Epithelial cell of esophagus (primary cell): ENCODE data around the gene NDUFB11.

Source experiments
- DNase-seq: peaks from one replicate; pipeline ENCODE4 v3.0.0; 2010; ENCODE audit warnings: low read depth
- H3K4me3 ChIP-seq: 2 replicates; pipeline ENCODE4 v1.5.1; 2011; ENCODE audit warnings: mild to moderate bottlenecking, low read length, control low read depth
- CTCF ChIP-seq: IDR thresholded peaks from 2 replicates; pipeline ENCODE4 v1.5.1; 2011; ENCODE audit warnings: low read depth, mild to moderate bottlenecking, low read length, control low read depth, inconsistent platforms; ENCODE audit not compliant: insufficient read depth; ENCODE audit errors: missing control alignments

The NDUFB11 gene

GRCh38 chrX:47174846-47175587 lies 30.5 kb upstream of the NDUFB11 start:
- TF ChIP-seq CTCF, result no peak
- DNase-seq, result no peak
- no peak overlapping the region for H3K4me3 ChIP-seq

- no peak overlapping the region for H3K4me3 ChIP-seq
- TF ChIP-seq CTCF, result no peak
- no peak for DNase-seq
These were observed 29.9 kb upstream of the NDUFB11 start for GRCh38 chrX:47174376-47174775.

- no peak for DNase-seq
- TF ChIP-seq CTCF, result no peak
- no peak overlapping the region for H3K4me3 ChIP-seq
These were observed 28.7 kb upstream of the NDUFB11 start for GRCh38 chrX:47172971-47173792.

GRCh38 chrX:47172549-47172948 lies 28.0 kb upstream of the NDUFB11 start:
- H3K4me3 ChIP-seq, result no peak overlapping the region
- DNase-seq, result no peak
- TF ChIP-seq CTCF, result no peak

- DNase-seq, result no peak
- H3K4me3 ChIP-seq, result no peak overlapping the region
- TF ChIP-seq CTCF, result no peak
These were observed 27.5 kb upstream of the NDUFB11 start for GRCh38 chrX:47171996-47172395.

- DNase-seq, result no peak
- no peak for TF ChIP-seq CTCF
- no peak overlapping the region for H3K4me3 ChIP-seq
These were observed 26.6 kb upstream of the NDUFB11 start for GRCh38 chrX:47170861-47171692.
